Activated CD8-positive, alpha-beta memory T cell treated with anti-CD3 and anti-CD28 coated beads for 4 hours (primary cell): ENCODE measurements around the gene TNIP1.

Experiments used
- DNase-seq, 2 donors: peaks; one replicate each; pipeline ENCODE4 v3.0.0-alpha.2; 2020; ENCODE audit warnings: low read depth in 2 of 2

TNIP1 gene

GRCh38 chr5:151064916-151065499 is 15.8 kb downstream of the TNIP1 start:
- DNase-seq = no peak

GRCh38 chr5:151063142-151063989 is 17.5 kb downstream of the TNIP1 start:
- no peak for DNase-seq

- no peak for DNase-seq
Measured at GRCh38 chr5:151062405-151063141, 18.3 kb downstream of the TNIP1 start.

GRCh38 chr5:151060742-151061141 is 20.1 kb downstream of the TNIP1 start:
- DNase-seq = no peak

GRCh38 chr5:151058891-151059489 is 21.8 kb downstream of the TNIP1 start:
- DNase-seq = no peak

- no peak for DNase-seq
Measured at GRCh38 chr5:151058301-151058700, 22.5 kb downstream of the TNIP1 start.

GRCh38 chr5:151056379-151057325 is 24.2 kb downstream of the TNIP1 start:
- no peak for DNase-seq

GRCh38 chr5:151055336-151055735 is 25.5 kb downstream of the TNIP1 start:
- DNase-seq = no peak

GRCh38 chr5:151054709-151055108 is 26.1 kb downstream of the TNIP1 start:
- DNase-seq = no peak

- no peak for DNase-seq
Measured at GRCh38 chr5:151053796-151054462, 26.9 kb downstream of the TNIP1 start.

- DNase-seq = no peak
Measured at GRCh38 chr5:151052836-151053235, 28.0 kb downstream of the TNIP1 start.

- DNase-seq = no peak
Measured at GRCh38 chr5:151051931-151052608, 28.8 kb downstream of the TNIP1 start.

- peak; percentile 38 to 50 for DNase-seq
Measured at GRCh38 chr5:151051066-151051930, 29.5 kb downstream of the TNIP1 start.

- no peak for DNase-seq
Measured at GRCh38 chr5:151048526-151048925, 32.3 kb downstream of the TNIP1 start.

GRCh38 chr5:151047814-151048425 is 32.9 kb downstream of the TNIP1 start:
- DNase-seq = no peak

- no peak for DNase-seq
Measured at GRCh38 chr5:151042453-151043093, 38.3 kb downstream of the TNIP1 start.

- no peak for DNase-seq
Measured at GRCh38 chr5:151041577-151042268, 39.1 kb downstream of the TNIP1 start.
